ENCODE results near the gene KSR2.

Gene KSR2

DNA sequence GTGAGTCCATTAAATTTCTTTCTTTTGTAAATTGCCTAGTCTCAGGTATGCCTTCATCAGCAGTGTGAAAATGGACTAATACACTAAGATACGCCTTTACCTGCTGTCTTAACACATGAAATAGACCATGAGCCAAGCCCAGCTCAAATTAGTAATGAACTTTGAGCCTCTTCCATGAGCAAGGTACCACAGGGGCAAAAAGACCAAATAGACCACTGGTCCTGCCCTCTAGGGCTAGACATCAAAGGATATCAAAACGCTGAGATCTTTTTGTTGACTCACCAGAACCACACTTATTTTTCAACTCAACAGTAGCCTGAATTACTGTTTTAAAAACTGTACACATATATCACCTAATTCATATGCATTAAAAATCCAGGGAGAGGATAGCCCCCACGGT lies 469.9 kb downstream of the KSR2 start:
- Histone ChIP-seq H3K27ac (ENCODE audit: low read depth, low read length) (no peak overlapping the region), H3K79me2 (ENCODE audit: control insufficient read depth, low read length) (no peaks in the 10 kb centered on the region), H3F3A (ENCODE audit: control insufficient read depth, insufficient read depth) (no peaks in the 10 kb centered on the region), H3K4me3 (ENCODE audit: low read length) (no peak overlapping the region), H3K27me3 (ENCODE audit: control insufficient read depth, low read length) (peaks cover 3% of the 10 kb centered on the region; the same call in 1 of the 2 replicates), H3K4me1 (ENCODE audit: control insufficient read depth, low read length) (no peaks in the 10 kb centered on the region), H3K9me2 (replicated peaks; ENCODE audit: control insufficient read depth, low read length) (no peaks in the 10 kb centered on the region), H3K9me3 (ENCODE audit: control insufficient read depth, insufficient read depth, low read length) (no peaks in the 10 kb centered on the region), H3K4me2 (ENCODE audit: low read length) (no peak overlapping the region), H4K20me1 (ENCODE audit: control insufficient read depth, insufficient read depth, low read depth, low read length) (no peaks in the 10 kb centered on the region), H3K36me3 (ENCODE audit: control insufficient read depth, low read length) (no peaks in the 10 kb centered on the region)
- TF ChIP-seq EZH2phosphoT487 (IDR thresholded peaks at IDR 0.05; ENCODE audit: borderline replicate concordance, low read length), result no peak
- TF ChIP-seq, protein P1, sequence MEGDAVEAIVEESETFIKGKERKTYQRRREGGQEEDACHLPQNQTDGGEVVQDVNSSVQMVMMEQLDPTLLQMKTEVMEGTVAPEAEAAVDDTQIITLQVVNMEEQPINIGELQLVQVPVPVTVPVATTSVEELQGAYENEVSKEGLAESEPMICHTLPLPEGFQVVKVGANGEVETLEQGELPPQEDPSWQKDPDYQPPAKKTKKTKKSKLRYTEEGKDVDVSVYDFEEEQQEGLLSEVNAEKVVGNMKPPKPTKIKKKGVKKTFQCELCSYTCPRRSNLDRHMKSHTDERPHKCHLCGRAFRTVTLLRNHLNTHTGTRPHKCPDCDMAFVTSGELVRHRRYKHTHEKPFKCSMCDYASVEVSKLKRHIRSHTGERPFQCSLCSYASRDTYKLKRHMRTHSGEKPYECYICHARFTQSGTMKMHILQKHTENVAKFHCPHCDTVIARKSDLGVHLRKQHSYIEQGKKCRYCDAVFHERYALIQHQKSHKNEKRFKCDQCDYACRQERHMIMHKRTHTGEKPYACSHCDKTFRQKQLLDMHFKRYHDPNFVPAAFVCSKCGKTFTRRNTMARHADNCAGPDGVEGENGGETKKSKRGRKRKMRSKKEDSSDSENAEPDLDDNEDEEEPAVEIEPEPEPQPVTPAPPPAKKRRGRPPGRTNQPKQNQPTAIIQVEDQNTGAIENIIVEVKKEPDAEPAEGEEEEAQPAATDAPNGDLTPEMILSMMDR (IDR thresholded peaks at IDR 0.05; ENCODE audit: low read depth, low read length, poor library complexity, severe bottlenecking), result no peak

DNA sequence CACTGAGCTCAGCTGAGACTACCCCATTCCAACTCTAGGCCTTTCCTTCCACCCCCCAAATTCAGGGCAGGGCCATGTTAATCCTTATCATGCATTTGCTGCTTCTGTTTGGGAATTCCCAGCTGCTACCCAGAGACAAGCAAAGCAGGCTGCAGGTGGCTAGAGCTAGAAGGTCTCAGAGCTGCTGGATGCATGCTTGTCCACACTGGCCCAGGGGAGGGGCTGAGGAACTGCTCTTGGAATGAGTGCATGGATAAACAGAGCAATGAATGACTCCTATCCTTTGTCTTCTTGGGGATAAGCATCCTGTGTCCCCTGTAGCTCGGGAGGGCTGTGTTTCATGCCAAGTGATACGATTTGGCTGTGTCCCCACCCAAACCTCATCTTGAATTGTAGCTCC lies 470.5 kb downstream of the KSR2 start:
- H3K79me2 ChIP-seq (ENCODE audit: control insufficient read depth, low read length), result no peaks in the 10 kb centered on the region
- peaks cover 3% of the 10 kb centered on the region; the same call in 1 of the 2 replicates for H3K27me3 ChIP-seq (ENCODE audit: control insufficient read depth, low read length)
- H3K27ac ChIP-seq (ENCODE audit: low read depth, low read length), result no peak overlapping the region
- no peaks in the 10 kb centered on the region for H3K9me3 ChIP-seq (ENCODE audit: control insufficient read depth, insufficient read depth, low read length)
- no peaks in the 10 kb centered on the region for H3K9me2 ChIP-seq (replicated peaks; ENCODE audit: control insufficient read depth, low read length)
- H3K4me1 ChIP-seq (ENCODE audit: control insufficient read depth, low read length), result no peaks in the 10 kb centered on the region
- TF ChIP-seq EZH2phosphoT487 (IDR thresholded peaks at IDR 0.05; ENCODE audit: borderline replicate concordance, low read length), result no peak
- TF ChIP-seq, protein P1 (IDR thresholded peaks at IDR 0.05; ENCODE audit: low read depth, low read length, poor library complexity, severe bottlenecking), result no peak
- no peaks in the 10 kb centered on the region for H3K36me3 ChIP-seq (ENCODE audit: control insufficient read depth, low read length)
- no peak overlapping the region for H3K4me2 ChIP-seq (ENCODE audit: low read length)
- no peaks in the 10 kb centered on the region for H3F3A ChIP-seq (ENCODE audit: control insufficient read depth, insufficient read depth)
- H4K20me1 ChIP-seq (ENCODE audit: control insufficient read depth, insufficient read depth, low read depth, low read length), result no peaks in the 10 kb centered on the region
- no peak overlapping the region for H3K4me3 ChIP-seq (ENCODE audit: low read length)

DNA sequence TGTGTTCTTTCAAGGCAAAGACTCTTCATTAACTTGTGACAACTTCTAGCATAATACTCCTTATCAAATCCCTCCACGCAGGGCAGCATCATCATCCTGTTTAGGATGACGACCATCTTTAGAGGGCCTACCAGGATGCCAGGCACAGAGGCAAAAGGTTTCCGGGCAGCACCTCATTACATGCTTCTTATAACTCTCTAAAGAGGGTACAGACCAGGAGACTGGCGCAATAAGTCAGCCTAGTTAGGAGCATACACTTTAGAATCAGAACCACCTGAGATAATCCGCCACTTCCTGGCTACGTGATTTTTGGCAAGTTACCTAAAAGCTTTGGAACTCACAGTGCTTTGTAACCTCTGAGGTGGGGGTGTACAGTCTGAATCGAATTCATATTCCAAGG lies 471.4 kb downstream of the KSR2 start:
- Histone ChIP-seq H4K20me1 (ENCODE audit: control insufficient read depth, insufficient read depth, low read depth, low read length) (no peaks in the 10 kb centered on the region), H3K4me1 (ENCODE audit: control insufficient read depth, low read length) (no peaks in the 10 kb centered on the region), H3K9me3 (ENCODE audit: control insufficient read depth, insufficient read depth, low read length) (no peaks in the 10 kb centered on the region), H3K27me3 (ENCODE audit: control insufficient read depth, low read length) (peaks cover 3% of the 10 kb centered on the region; the same call in 1 of the 2 replicates), H3K4me2 (ENCODE audit: low read length) (no peak overlapping the region), H3K9me2 (replicated peaks; ENCODE audit: control insufficient read depth, low read length) (no peaks in the 10 kb centered on the region), H3K36me3 (ENCODE audit: control insufficient read depth, low read length) (no peaks in the 10 kb centered on the region), H3K27ac (ENCODE audit: low read depth, low read length) (no peak overlapping the region), H3K4me3 (ENCODE audit: low read length) (no peak overlapping the region), H3F3A (ENCODE audit: control insufficient read depth, insufficient read depth) (no peaks in the 10 kb centered on the region), H3K79me2 (ENCODE audit: control insufficient read depth, low read length) (no peaks in the 10 kb centered on the region)
- TF ChIP-seq, protein P1 (IDR thresholded peaks at IDR 0.05; ENCODE audit: low read depth, low read length, poor library complexity, severe bottlenecking), result no peak
- TF ChIP-seq EZH2phosphoT487 (IDR thresholded peaks at IDR 0.05; ENCODE audit: borderline replicate concordance, low read length), result no peak
